Aorta (tissue), 5 donors: ENCODE data around the gene AQP3. TPM values are rescaled to one million over a fixed set of nuclear protein-coding genes. Genes with fewer than 3 reads are reported as not detected.
A peak's percentile ranks its signal among the peaks of the same experiment; 100 is the strongest.

Experiments
- ATAC-seq: fragments of 200-7000 bp; cut with Tn5 transposase; one replicate; pipeline ENCODE4 v1.9.1; 2022; ENCODE audit warnings: moderate library complexity; ENCODE audit not compliant: low FRiP score
- DNase-seq, 2 donors: peaks; one replicate each; pipeline ENCODE4 v3.0.0-alpha.2; 2020
- H3K27ac ChIP-seq, 2 donors: one replicate each; pipeline ENCODE4 v1.5.1; 2013; ENCODE audit warnings: low read length in 2 of 2, mild to moderate bottlenecking in 2 of 2, moderate library complexity in 2 of 2, control low read depth in 1 of 2, inconsistent platforms in 1 of 2, low read depth in 1 of 2
- H3K27me3 ChIP-seq, 2 donors: one replicate each; pipeline ENCODE4 v1.6.1; 2013; ENCODE audit warnings: control low read depth in 1 of 2, low read length in 1 of 2, mild to moderate bottlenecking in 1 of 2, moderate library complexity in 1 of 2; ENCODE audit not compliant: insufficient read depth in 2 of 2, control insufficient read depth in 1 of 2
- H3K36me3 ChIP-seq, 2 donors: one replicate each; pipeline ENCODE4 v1.6.1; 2013; ENCODE audit warnings: control low read depth in 1 of 2, low read length in 1 of 2, mild to moderate bottlenecking in 1 of 2; ENCODE audit not compliant: insufficient read depth in 2 of 2, control insufficient read depth in 1 of 2
- H3K4me1 ChIP-seq, 2 donors: one replicate each; pipeline ENCODE4 v1.6.1; 2013; ENCODE audit warnings: low read length in 2 of 2, control low read depth in 1 of 2, mild to moderate bottlenecking in 1 of 2, moderate library complexity in 1 of 2; ENCODE audit not compliant: insufficient read depth in 2 of 2, control insufficient read depth in 1 of 2
- H3K4me3 ChIP-seq, 2 donors: one replicate each; pipeline ENCODE4 v1.5.1; 2013; ENCODE audit warnings: low read length in 2 of 2, control low read depth in 1 of 2, mild to moderate bottlenecking in 1 of 2
- H3K9me3 ChIP-seq: one replicate; pipeline ENCODE4 v1.6.1; 2013; ENCODE audit warnings: mild to moderate bottlenecking, low read length; ENCODE audit not compliant: control insufficient read depth
- WGBS, 2 donors: extraction: QIAGEN DNeasy Blood & Tissue Kit; methylation state at CpG; one replicate each; pipeline ENCODE4 v1.1.7; 2013; 5-methylcytosine and 5-hydroxymethylcytosine counted together
- intact Hi-C, 2 donors: fragments of 100-400 bp; cut with DNase I; formaldehyde crosslinking; loops; one replicate each; pipeline versions ENCODE4 v1.14.2 to v1.15.0; 2022
- polyA plus RNA-seq, 2 donors: library from polyadenylated mRNA; stranded (reverse); fragments of 200-250 nt; gene quantifications; one replicate each; pipeline ENCODE4 v1.2.3, GENCODE V29; 2013
- total RNA-seq, 2 donors: library from RNA; stranded (reverse); fragmentation: NEBNext Ultra II Directional; extraction: Animal tissue kit (Norgen Biotek cat#: 25700); gene quantifications; one replicate each; pipeline ENCODE4 v1.2.1, GENCODE V29; 2021
- donor health status: healthy with polysubstance abuse.
- donor health status: Bipolar disorder and iron deficiency.
- donor health status: DM: no; HTN: no; CAD: no.
- donor health status: DM: no; HTN: no; CAD: no.
- donor health status: DM: yes; HTN: yes; CAD: no.

Gene AQP3
- total and polyA plus RNA-seq, 4 donors, result 2.8 to 9.3 (median 4.4) TPM

DNA sequence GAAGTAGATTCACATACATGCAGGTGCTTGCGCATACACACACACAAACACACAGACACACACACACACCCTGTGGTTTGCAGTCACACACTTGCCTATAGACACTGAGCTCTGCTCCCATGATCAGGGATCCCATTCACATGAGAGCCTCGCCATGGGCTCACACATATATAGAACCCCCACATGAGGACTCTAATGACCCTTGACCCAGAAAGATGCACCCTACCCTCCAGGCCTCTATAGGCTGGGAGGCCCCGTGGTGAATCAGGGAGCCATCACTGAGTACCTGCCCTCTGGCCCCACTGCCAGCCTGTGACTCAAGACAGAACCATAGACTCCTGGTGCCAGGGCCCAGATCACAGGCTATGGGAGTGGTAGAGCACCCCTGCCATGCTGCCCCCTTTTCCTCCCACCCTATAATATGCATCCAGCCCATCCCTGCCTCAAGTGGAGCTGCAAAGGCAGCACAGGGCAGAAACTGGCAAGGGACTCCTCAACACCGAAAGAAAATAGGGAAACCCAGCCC, 3.3 kb upstream of the AQP3 start:
- H3K36me3 ChIP-seq, result no peaks in the 10 kb centered on the region
- intact Hi-C loops, result no loop called here
- DNase-seq, result no peak
- H3K4me3 ChIP-seq, result no peak overlapping the region
- H3K9me3 ChIP-seq, result no peaks in the 10 kb centered on the region
- ATAC-seq, result no peak
- H3K27ac ChIP-seq, result no peak overlapping the region
- H3K27me3 ChIP-seq, result no peaks in the 10 kb centered on the region
- 91 to 97% methylated on average over 4 of the region's 4 CpGs for WGBS, 2 donors
- H3K4me1 ChIP-seq, result no peaks in the 10 kb centered on the region

- ATAC-seq (no peak), DNase-seq (no peak)
- H3K27ac ChIP-seq, result no peak overlapping the region
- no peaks in the 10 kb centered on the region for H3K4me1 ChIP-seq
- H3K36me3 ChIP-seq, result no peaks in the 10 kb centered on the region
- WGBS, 2 donors, result 91 to 97% methylated on average over 5 of the region's 5 CpGs
- no peak overlapping the region for H3K4me3 ChIP-seq
- no peaks in the 10 kb centered on the region for H3K27me3 ChIP-seq
- H3K9me3 ChIP-seq, result no peaks in the 10 kb centered on the region
- intact Hi-C loops, result no loop called here
These were observed 2.3 kb upstream of the AQP3 start for GRCh38 chr9:33449715-33450114.

- intact Hi-C loops, result no loop called here
- H3K27ac ChIP-seq, result no peak overlapping the region
These were observed 583 bp upstream of the AQP3 start for GRCh38 chr9:33447799-33448553.

DNA sequence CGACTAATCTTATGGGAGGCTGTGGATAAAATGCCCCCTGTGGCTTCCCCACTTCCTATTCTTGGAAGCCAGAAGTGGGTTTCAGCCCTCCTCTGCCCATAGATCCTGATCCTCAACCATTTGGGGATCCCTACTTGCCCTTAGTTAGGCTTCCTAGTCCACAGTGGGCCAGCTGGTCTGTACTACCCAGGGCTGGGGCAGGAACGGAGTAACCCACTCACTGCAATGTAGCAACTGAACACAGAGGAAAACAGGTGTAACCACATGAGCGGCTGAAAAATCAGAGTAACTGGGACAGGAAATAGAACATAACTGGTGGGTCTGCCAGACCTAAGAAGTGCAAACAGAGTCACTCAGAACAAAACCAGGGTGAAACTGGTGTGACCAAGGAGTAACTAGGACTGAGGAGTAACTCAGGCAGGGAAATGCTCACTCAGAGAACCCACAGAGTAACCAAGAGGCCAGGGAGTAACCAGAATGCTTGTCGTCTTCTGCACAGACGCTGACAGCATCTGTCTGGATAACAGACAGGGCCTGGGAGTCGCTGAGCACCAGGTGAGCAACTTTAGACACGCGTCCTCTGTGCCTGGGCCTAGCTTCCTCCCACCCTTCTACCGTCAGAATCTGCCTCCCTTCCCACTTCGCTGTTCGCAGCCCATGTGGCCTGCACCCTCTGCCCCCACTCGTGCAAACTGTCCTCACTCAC, 1.0 kb downstream of the AQP3 start:
- no peak overlapping the region for H3K4me3 ChIP-seq
- ATAC-seq (no peak), DNase-seq (no peak)
- H3K36me3 ChIP-seq, result no peaks in the 10 kb centered on the region
- H3K27me3 ChIP-seq, result no peaks in the 10 kb centered on the region
- no peak overlapping the region for H3K27ac ChIP-seq
- whole genome bisulfite sequencing, 2 donors, result 85 to 92% methylated on average over 12 of the region's 12 CpGs
- no peaks in the 10 kb centered on the region for H3K4me1 ChIP-seq
- no peaks in the 10 kb centered on the region for H3K9me3 ChIP-seq
- intact Hi-C loops, result no loop called here

More at GRCh38 chr9:33447799-33448553, 583 bp upstream of the AQP3 start:
- 25 to 27% methylated on average over 20 of the region's 20 CpGs for WGBS, 2 donors
- Histone ChIP-seq H3K36me3 (no peaks in the 10 kb centered on the region), H3K4me1 (no peaks in the 10 kb centered on the region), H3K4me3 (peak overlapping the region; percentile 24 to 68), H3K9me3 (no peaks in the 10 kb centered on the region), H3K27me3 (no peaks in the 10 kb centered on the region)
- DNase-seq (no peak), ATAC-seq (no peak)

- no peaks in the 10 kb centered on the region for H3K9me3 ChIP-seq
- WGBS, 2 donors, result 89 to 90% methylated on average over 11 of the region's 11 CpGs
- no peaks in the 10 kb centered on the region for H3K27me3 ChIP-seq
- no peaks in the 10 kb centered on the region for H3K36me3 ChIP-seq
- DNase-seq, result no peak
- no peak overlapping the region for H3K27ac ChIP-seq
- intact Hi-C loops, result no loop called here
- no peak overlapping the region for H3K4me3 ChIP-seq
- no peaks in the 10 kb centered on the region for H3K4me1 ChIP-seq
- ATAC-seq, result no peak
These were observed 1.8 kb downstream of the AQP3 start for GRCh38 chr9:33445389-33446239.

DNA sequence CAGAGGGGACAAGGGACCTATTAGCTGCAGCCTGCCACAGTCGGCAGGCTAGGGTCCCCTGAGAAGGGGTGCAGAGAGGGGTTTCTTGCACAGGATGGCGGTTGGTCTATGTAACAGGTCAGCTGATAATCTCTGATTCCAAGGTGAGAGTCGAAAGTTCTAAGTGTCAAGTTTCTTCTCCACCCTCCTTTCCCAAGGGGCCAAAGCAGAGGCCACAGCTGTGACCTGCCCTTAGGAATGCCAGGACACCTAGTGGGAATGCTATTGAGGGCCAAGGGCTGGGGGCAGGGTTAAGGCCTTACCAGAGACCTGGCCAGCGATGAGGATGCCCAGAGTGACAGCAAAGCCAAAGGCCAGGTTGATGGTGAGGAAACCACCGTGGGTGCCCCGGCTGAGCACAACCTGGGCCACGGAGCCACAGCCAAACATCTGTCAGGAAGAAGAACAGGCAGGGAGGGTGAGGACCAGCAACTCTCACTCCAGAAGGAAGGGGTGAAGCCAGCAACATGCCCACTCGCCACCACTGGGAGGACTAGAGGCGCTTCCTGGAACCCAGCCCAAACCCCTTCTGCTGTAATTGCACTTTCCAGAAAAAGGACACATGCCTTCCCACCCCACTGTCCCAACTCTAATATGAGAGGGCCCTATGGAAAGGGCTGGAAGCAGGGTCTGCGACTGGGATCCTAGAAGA, 3.8 kb downstream of the AQP3 start:
- ATAC-seq (no peak), DNase-seq (no peak)
- WGBS, 2 donors, result 82 to 84% methylated on average over 10 of the region's 10 CpGs
- no peak overlapping the region for H3K27ac ChIP-seq
- H3K27me3 ChIP-seq, result no peaks in the 10 kb centered on the region
- H3K4me3 ChIP-seq, result no peak overlapping the region
- no peaks in the 10 kb centered on the region for H3K4me1 ChIP-seq
- intact Hi-C loops, result no loop called here
- H3K36me3 ChIP-seq, result no peaks in the 10 kb centered on the region
- H3K9me3 ChIP-seq, result no peaks in the 10 kb centered on the region

DNA sequence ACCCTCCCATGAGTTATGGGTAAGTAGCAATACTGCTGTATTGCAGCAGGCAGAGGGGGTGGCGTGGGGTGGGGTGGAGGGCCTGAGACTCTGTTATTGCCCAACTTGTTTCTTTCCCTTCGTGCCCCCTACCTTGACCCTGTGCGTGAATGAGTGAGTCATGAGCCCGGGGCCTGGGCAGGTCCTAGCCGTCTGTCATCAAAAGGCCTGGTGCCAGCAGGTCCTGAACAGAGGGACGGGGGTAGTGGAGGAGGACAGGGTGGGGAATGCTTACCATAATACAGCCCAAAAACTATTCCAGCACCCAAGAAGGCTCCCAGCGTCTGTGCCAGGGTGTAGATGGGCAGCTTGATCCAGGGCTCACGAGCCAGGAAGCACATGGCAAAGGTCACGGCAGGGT, 4.3 kb downstream of the AQP3 start:
- H3K4me3 ChIP-seq, result no peak overlapping the region
- no peak overlapping the region for H3K27ac ChIP-seq
- ATAC-seq (no peak), DNase-seq (no peak)
- H3K27me3 ChIP-seq, result no peaks in the 10 kb centered on the region
- WGBS, 2 donors, result 86 to 88% methylated on average over 9 of the region's 9 CpGs
- H3K9me3 ChIP-seq, result no peaks in the 10 kb centered on the region
- no peaks in the 10 kb centered on the region for H3K36me3 ChIP-seq
- H3K4me1 ChIP-seq, result no peaks in the 10 kb centered on the region
- intact Hi-C loops, result no loop called here

GRCh38 chr9:33442125-33442524, 5.3 kb downstream of the AQP3 start:
- ATAC-seq, result no peak

More at GRCh38 chr9:33442125-33442524, 5.3 kb downstream of the AQP3 start:
- no peaks in the 10 kb centered on the region for H3K4me1 ChIP-seq
- H3K4me3 ChIP-seq, result no peak overlapping the region
- H3K9me3 ChIP-seq, result no peaks in the 10 kb centered on the region
- WGBS, 2 donors, result 94 to 95% methylated on average over 15 of the region's 15 CpGs
- no peak for DNase-seq
- intact Hi-C loops, result no loop called here
- H3K27me3 ChIP-seq, result no peaks in the 10 kb centered on the region
- no peaks in the 10 kb centered on the region for H3K36me3 ChIP-seq
- no peak overlapping the region for H3K27ac ChIP-seq
